Measurements from ENCODE around the gene MFAP4. TPM values are rescaled to one million over a fixed set of nuclear protein-coding genes. Genes with fewer than 3 reads are reported as not detected.

MFAP4 gene
- total RNA-seq, 4 donors from 2014 or later = 30.6 to 131 (median 53.4) TPM

GRCh38 chr17:19370493-19370960, 16.5 kb downstream of the MFAP4 start:
- no peak overlapping the region for H3K4me3 ChIP-seq
- no peak overlapping the region for H3K27ac ChIP-seq
- H3K9me3 ChIP-seq = no peaks in the 10 kb centered on the region
- DNase-seq (ENCODE audit: low spot score in 2 of 2) = peak in 1 of 2 donors; percentile 69
- H3K27me3 ChIP-seq = no peaks in the 10 kb centered on the region
- 30 to 64% methylated on average over 3 to 6 of the region's 7 CpGs for WGBS, 2 donors
- H3K4me1 ChIP-seq = peaks cover 0 to 19% (median 6%) of the 10 kb centered on the region in 4 donors
- no peak for TF ChIP-seq CTCF (IDR thresholded peaks at IDR 0.05)
- no peak for TF ChIP-seq EP300 (IDR thresholded peaks at IDR 0.05)
- no peak for TF ChIP-seq POLR2A (IDR thresholded peaks at IDR 0.05)
- peaks cover 0 to 5% (median 0%) of the 10 kb centered on the region in 3 donors for H3K36me3 ChIP-seq

GRCh38 chr17:19369846-19370492, 17.0 kb downstream of the MFAP4 start:
- Histone ChIP-seq H3K36me3 (peaks cover 0 to 5% (median 0%) of the 10 kb centered on the region in 3 donors), H3K4me3 (no peak overlapping the region), H3K27ac (no peak overlapping the region), H3K27me3 (no peaks in the 10 kb centered on the region), H3K9me3 (no peaks in the 10 kb centered on the region), H3K4me1 (peaks cover 0 to 20% (median 6%) of the 10 kb centered on the region in 4 donors)
- no peak for TF ChIP-seq POLR2A (IDR thresholded peaks at IDR 0.05)
- no peak for TF ChIP-seq EP300 (IDR thresholded peaks at IDR 0.05)
- TF ChIP-seq CTCF (IDR thresholded peaks at IDR 0.05) = no peak
- no peak for DNase-seq (ENCODE audit: low spot score in 2 of 2)
- 76 to 77% methylated on average over 12 of the region's 12 CpGs for WGBS, 2 donors

GRCh38 chr17:19369107-19369778, 17.7 kb downstream of the MFAP4 start:
- TF ChIP-seq POLR2A (IDR thresholded peaks at IDR 0.05) (no peak), EP300 (IDR thresholded peaks at IDR 0.05) (no peak), CTCF (IDR thresholded peaks at IDR 0.05) (no peak)
- peaks cover 0 to 27% (median 6%) of the 10 kb centered on the region in 4 donors for H3K4me1 ChIP-seq
- H3K27ac ChIP-seq = no peak overlapping the region
- no peaks in the 10 kb centered on the region for H3K27me3 ChIP-seq
- no peaks in the 10 kb centered on the region for H3K36me3 ChIP-seq
- WGBS, 2 donors = 88 to 90% methylated on average over 16 of the region's 16 CpGs
- no peak overlapping the region for H3K4me3 ChIP-seq
- no peak for DNase-seq (ENCODE audit: low spot score in 2 of 2)
- no peaks in the 10 kb centered on the region for H3K9me3 ChIP-seq

GRCh38 chr17:19368229-19368628, 18.8 kb downstream of the MFAP4 start:
- 40 to 63% methylated on average over 4 of the region's 4 CpGs for WGBS, 2 donors
- no peak for TF ChIP-seq EP300 (IDR thresholded peaks at IDR 0.05)
- no peak for TF ChIP-seq POLR2A (IDR thresholded peaks at IDR 0.05)
- no peak for TF ChIP-seq CTCF (IDR thresholded peaks at IDR 0.05)
- no peaks in the 10 kb centered on the region for H3K9me3 ChIP-seq
- no peak for DNase-seq (ENCODE audit: low spot score in 2 of 2)
- no peaks in the 10 kb centered on the region for H3K27me3 ChIP-seq
- H3K4me1 ChIP-seq = peaks cover 0 to 38% (median 7%) of the 10 kb centered on the region in 4 donors
- peak overlapping the region in 1 of 4 donors; percentile 32 for H3K27ac ChIP-seq
- H3K4me3 ChIP-seq = no peak overlapping the region
- H3K36me3 ChIP-seq = no peaks in the 10 kb centered on the region

- no peak for TF ChIP-seq POLR2A (IDR thresholded peaks at IDR 0.05)
- no peak for TF ChIP-seq EP300 (IDR thresholded peaks at IDR 0.05)
- no peak for TF ChIP-seq CTCF (IDR thresholded peaks at IDR 0.05)
- Histone ChIP-seq H3K36me3 (no peaks in the 10 kb centered on the region), H3K27ac (no peak overlapping the region), H3K9me3 (no peaks in the 10 kb centered on the region), H3K4me1 (peaks cover 0 to 48% (median 18%) of the 10 kb centered on the region in 4 donors), H3K4me3 (no peak overlapping the region), H3K27me3 (no peaks in the 10 kb centered on the region)
- no peak for DNase-seq (ENCODE audit: low spot score in 2 of 2)
- WGBS, 2 donors = 87 to 94% methylated on average over 5 of the region's 5 CpGs
Observed at GRCh38 chr17:19366637-19366972, 20.4 kb downstream of the MFAP4 start.
